ENCODE data around the gene AOPEP.

DNA sequence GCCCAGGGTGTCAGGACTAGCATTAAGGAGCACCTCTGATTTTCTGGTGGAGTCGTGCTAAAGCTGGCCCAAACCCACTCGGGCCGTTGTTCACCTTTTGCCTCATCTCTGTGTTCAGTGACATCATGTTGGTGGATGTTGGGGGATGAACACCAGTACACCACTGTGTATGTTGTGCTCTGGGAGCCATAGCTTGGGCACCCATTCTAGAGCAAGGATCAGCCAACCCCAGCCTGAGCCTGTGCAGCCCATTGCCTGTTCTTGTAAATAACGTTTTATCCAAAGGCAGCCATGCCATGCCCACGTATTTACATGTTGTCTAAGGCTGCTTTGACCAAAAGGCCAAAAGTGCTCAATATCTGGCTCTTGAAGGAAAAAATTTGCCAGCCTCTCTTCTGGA is 345.4 kb downstream of the AOPEP start:
- no peak for TF ChIP-seq TCF7 (CRISPR knock-in tag; IDR thresholded peaks at IDR 0.05; ENCODE audit: low read depth)
- TF ChIP-seq SP1 (CRISPR knock-in tag; conservative IDR thresholded peaks at IDR 0.05): no peak
- TF ChIP-seq, protein P1, sequence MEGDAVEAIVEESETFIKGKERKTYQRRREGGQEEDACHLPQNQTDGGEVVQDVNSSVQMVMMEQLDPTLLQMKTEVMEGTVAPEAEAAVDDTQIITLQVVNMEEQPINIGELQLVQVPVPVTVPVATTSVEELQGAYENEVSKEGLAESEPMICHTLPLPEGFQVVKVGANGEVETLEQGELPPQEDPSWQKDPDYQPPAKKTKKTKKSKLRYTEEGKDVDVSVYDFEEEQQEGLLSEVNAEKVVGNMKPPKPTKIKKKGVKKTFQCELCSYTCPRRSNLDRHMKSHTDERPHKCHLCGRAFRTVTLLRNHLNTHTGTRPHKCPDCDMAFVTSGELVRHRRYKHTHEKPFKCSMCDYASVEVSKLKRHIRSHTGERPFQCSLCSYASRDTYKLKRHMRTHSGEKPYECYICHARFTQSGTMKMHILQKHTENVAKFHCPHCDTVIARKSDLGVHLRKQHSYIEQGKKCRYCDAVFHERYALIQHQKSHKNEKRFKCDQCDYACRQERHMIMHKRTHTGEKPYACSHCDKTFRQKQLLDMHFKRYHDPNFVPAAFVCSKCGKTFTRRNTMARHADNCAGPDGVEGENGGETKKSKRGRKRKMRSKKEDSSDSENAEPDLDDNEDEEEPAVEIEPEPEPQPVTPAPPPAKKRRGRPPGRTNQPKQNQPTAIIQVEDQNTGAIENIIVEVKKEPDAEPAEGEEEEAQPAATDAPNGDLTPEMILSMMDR (IDR thresholded peaks at IDR 0.05): no peak
- TF ChIP-seq, protein P2, sequence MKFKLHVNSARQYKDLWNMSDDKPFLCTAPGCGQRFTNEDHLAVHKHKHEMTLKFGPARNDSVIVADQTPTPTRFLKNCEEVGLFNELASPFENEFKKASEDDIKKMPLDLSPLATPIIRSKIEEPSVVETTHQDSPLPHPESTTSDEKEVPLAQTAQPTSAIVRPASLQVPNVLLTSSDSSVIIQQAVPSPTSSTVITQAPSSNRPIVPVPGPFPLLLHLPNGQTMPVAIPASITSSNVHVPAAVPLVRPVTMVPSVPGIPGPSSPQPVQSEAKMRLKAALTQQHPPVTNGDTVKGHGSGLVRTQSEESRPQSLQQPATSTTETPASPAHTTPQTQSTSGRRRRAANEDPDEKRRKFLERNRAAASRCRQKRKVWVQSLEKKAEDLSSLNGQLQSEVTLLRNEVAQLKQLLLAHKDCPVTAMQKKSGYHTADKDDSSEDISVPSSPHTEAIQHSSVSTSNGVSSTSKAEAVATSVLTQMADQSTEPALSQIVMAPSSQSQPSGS (CRISPR knock-in tag; IDR thresholded peaks at IDR 0.05; ENCODE audit: borderline replicate concordance, low read depth): no peak
- no peak for TF ChIP-seq ZNF317 (CRISPR knock-in tag; IDR thresholded peaks at IDR 0.05; ENCODE audit: borderline replicate concordance, low read depth)
- TF ChIP-seq, protein P3, sequence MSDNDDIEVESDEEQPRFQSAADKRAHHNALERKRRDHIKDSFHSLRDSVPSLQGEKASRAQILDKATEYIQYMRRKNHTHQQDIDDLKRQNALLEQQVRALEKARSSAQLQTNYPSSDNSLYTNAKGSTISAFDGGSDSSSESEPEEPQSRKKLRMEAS (CRISPR knock-in tag; IDR thresholded peaks at IDR 0.05): no peak
- TF ChIP-seq, protein P4, sequence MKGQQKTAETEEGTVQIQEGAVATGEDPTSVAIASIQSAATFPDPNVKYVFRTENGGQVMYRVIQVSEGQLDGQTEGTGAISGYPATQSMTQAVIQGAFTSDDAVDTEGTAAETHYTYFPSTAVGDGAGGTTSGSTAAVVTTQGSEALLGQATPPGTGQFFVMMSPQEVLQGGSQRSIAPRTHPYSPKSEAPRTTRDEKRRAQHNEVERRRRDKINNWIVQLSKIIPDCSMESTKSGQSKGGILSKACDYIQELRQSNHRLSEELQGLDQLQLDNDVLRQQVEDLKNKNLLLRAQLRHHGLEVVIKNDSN (CRISPR knock-in tag; IDR thresholded peaks at IDR 0.05): no peak
- TF ChIP-seq, protein P5, sequence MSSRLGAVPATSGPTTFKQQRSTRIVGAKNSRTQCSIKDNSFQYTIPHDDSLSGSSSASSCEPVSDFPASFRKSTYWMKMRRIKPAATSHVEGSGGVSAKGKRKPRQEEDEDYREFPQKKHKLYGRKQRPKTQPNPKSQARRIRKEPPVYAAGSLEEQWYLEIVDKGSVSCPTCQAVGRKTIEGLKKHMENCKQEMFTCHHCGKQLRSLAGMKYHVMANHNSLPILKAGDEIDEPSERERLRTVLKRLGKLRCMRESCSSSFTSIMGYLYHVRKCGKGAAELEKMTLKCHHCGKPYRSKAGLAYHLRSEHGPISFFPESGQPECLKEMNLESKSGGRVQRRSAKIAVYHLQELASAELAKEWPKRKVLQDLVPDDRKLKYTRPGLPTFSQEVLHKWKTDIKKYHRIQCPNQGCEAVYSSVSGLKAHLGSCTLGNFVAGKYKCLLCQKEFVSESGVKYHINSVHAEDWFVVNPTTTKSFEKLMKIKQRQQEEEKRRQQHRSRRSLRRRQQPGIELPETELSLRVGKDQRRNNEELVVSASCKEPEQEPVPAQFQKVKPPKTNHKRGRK (CRISPR knock-in tag; IDR thresholded peaks at IDR 0.05; ENCODE audit: borderline replicate concordance): no peak

Measured in WTC11 (cell line).